MM.1S (cell line): ENCODE data around the gene RASSF10.

Experiments used
- EZH2phosphoT487 ChIP-seq: fragments of 300-600 bp; sonication (generic); IDR thresholded peaks from 2 replicates; pipeline ENCODE4 v1.6.1; 2018; ENCODE audit warnings: antibody characterized with exemption, low read length
- TF ChIP-seq, protein P1 (sequence below): fragments of 300-600 bp; sonication (generic); IDR thresholded peaks from 2 replicates; pipeline ENCODE4 v1.5.1; 2016; ENCODE audit warnings: antibody characterized with exemption, low read length, mixed read lengths

DNA sequence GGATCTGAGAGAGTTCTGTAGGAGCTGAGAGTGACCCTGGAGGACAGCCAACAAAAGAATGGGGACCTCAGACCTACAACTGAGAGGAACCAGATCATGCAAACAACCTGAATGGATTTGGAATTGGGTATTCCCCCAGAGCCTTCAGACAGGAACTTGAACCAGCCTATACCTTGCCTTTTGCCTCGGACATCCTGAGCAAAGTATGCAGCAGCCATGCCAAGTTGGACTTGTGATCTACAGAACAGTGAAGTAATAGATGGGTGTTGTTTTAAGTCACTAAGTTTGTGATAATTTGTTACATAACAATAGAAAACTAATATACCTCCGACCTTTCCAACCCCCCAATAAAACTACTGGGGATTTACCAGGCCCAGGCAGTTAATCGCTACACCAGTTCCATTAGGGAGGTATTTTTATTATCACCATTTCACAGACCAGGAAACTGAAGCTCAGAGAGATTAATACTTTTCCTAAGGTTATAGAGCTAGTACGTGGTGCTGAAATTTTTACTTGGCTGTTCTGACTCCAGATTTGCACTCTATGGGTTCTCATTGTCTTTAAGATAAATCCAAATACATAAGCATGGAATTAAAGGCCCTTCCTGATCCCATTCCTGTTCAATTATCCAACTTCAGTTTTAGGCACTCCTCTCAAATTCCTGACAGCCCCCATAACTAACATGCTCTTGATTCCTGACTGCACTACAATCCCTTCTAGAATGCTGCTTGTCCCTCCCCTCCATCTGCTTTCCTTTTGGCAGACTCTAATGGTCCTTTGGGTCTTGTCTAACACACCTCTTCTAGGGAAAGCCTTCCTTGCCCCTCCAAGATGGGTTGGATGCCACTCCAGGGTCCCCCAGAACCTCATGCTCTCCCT lies 1.7 kb upstream of the RASSF10 start:
- TF ChIP-seq, protein P1, sequence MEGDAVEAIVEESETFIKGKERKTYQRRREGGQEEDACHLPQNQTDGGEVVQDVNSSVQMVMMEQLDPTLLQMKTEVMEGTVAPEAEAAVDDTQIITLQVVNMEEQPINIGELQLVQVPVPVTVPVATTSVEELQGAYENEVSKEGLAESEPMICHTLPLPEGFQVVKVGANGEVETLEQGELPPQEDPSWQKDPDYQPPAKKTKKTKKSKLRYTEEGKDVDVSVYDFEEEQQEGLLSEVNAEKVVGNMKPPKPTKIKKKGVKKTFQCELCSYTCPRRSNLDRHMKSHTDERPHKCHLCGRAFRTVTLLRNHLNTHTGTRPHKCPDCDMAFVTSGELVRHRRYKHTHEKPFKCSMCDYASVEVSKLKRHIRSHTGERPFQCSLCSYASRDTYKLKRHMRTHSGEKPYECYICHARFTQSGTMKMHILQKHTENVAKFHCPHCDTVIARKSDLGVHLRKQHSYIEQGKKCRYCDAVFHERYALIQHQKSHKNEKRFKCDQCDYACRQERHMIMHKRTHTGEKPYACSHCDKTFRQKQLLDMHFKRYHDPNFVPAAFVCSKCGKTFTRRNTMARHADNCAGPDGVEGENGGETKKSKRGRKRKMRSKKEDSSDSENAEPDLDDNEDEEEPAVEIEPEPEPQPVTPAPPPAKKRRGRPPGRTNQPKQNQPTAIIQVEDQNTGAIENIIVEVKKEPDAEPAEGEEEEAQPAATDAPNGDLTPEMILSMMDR, result no peak
- no peak for TF ChIP-seq EZH2phosphoT487
